HG03025 (cell line): ENCODE data around the gene CHN1.

Experiments
- ATAC-seq: cut with Tn5 transposase; IDR thresholded peaks from one replicate; pipeline ENCODE4 v1.9.1; 2021; ENCODE audit warnings: mild to moderate bottlenecking, moderate library complexity; ENCODE audit not compliant: unreplicated experiment, low FRiP score

The CHN1 gene

DNA sequence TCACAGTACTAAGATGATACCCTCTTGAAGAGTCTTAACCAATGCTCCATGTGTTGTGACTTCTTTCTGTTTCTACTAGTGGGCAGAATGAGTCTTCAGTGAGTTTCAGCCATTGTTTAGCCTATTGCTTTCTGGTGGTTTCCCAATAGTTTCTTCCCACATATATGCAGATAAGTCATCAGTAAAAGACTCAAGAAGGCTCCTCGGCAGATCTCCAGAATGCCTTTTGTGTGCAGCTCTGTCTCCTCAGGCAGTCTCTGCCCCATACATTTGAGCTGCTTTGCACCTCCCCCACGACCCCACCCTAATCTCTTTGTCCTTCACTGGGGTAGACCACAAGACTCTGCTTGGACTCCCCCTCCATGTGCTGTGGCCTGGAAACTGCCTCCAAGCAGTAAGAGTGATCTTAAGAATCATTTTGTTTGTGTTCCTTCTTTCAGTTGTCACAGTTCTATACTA, 169.4 kb downstream of the CHN1 start:
- peak; percentile 75 for ATAC-seq

- no peak for ATAC-seq
Observed at GRCh38 chr2:174833737-174834136, 171.4 kb downstream of the CHN1 start.

DNA sequence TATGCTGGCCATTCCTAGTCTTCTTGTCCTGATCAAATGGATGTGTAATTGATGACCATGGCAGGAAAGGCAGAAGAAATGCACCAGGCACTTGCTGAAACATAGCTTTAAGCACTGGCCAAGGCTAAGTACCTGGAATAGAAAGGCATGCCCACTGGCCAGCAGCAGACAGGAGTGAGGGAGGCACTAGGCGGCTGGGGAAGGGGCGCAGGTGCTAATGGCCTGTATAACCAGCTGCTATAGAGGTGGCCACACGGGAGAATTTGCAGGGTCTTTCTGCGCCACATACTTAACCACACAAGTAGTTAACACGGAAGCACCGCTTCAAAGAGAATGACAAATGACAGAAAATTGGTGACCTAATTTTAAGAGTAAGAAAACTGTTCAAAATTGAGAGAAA, 174.6 kb downstream of the CHN1 start:
- ATAC-seq = no peak

GRCh38 chr2:174829550-174829949, 175.6 kb downstream of the CHN1 start:
- no peak for ATAC-seq

DNA sequence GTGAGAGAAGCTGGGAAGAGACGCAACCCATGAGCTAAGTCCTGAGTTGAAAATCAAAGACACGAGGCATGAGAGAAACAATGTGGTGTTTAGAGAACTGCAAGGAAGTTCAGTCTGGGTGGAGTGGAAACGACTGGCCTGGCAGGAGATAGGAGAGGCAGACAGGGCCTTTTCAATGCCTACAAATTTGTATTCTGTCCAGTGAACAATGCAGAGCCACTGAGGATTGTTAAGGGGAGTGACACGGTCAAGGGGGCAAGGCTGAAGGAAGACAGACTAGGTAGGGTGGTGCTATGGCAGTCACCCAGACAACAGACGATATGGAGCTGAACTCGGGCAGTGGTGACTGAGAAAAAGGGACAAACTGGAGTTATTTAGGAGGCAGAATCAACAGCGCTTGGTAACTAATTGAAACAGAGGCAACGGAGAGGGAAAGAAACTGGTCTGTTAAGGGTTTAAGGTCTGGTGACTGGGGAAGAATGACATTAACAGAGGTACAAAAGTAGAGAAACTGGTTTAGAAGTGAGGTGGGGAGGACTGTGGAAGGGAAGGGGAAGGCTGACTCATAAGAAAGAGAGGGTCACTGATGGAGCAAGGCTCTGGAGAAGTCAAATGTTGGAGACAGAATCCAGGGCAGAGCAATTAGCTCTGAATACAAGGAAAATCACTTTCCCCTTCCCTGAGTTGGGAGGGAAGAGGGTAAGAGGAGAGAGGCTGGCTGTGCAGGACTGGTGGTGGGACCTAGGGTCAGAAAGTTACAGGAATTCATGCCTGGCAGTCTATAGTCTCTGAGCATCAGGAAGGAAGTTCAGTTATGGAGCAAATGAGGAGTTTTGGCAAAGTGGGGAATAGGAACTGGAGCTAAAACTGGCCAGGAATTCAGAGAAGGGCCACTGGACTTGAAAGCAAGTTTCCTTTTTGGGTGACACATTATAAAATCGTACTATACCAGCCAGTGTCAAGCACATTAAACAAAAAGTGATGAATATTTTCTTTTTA, 177.5 kb downstream of the CHN1 start:
- ATAC-seq = no peak

DNA sequence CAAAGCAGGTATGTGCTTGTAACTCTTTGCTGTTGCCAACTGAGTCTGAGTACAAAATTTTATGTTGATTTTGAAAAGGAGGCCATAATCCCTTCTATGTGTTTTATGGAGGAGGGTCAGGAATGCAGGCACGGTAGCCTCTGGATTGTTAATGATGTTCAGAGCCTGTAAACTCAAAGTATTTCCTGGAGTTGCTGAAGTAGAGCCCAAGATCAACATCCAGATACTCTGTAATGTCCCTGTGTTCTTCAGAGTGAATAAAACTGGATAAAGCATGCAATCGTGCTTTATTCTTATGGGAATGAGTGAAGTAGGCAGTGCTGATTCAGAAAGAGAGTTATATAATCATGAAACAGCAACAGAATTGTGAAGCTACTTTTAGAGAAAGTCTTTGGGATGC, 179.1 kb downstream of the CHN1 start:
- ATAC-seq = no peak

- no peak for ATAC-seq
Observed at GRCh38 chr2:174824068-174824467, 181.1 kb downstream of the CHN1 start.

GRCh38 chr2:174821628-174822027, 183.6 kb downstream of the CHN1 start:
- ATAC-seq = no peak

DNA sequence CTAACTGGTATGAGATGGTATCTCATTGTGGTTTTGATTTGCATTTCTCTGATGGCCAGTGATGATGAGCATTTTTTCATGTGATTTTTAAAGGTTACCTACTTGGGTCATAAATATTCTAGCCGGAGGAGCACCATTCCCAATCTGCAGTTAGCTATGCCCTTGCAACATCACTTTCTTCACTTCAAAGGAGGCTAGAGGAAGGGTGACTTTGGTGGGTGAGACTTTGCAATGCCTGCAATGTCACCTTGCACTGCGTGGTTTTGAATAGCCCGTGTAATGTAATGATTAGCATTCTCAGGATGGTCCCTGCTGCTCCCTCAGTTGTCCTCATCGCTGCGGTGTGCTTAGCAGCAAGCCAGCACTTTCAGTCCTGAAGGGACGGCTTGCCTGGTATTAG, 184.8 kb downstream of the CHN1 start:
- ATAC-seq = no peak

DNA sequence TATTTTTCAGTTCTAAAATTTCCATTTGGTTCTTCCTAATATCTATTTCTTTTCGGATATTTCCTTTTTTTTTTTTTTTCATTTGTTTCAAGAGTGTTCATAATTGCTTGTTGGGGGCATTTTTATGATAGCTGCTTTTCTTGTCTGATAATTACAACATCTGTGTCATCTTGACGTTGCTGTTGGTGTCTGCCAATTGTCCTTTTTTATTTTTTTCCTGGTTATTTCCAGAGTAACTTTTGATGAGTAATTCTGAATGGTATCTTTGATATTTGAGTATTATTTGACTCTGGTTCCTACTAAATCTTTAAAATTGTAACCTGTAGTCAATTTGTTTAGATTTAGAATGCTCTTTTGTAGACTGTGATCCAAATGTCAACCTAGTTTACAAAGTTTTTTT, 189.7 kb downstream of the CHN1 start:
- no peak for ATAC-seq

DNA sequence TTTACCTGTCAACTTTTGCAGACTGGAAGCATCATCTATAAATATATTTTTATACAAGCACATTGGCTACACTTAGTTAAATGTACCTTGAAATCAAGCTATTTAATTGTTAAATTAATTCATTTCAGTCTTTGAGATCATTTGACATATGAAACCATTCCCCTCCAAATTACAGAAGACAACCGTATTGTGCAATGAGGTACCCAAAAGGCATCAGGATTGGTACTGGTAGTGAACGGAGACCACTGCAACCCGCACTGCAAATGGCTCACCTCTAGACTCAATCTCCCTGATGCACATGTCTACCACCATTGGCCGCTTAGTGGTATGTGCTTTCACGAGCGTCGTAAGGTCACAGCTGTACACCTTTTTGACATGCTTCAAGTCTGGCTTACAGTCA, 193.1 kb downstream of the CHN1 start:
- no peak for ATAC-seq

GRCh38 chr2:174807931-174808330, 197.2 kb downstream of the CHN1 start:
- no peak for ATAC-seq

- no peak for ATAC-seq
Observed at GRCh38 chr2:174805803-174806202, 199.4 kb downstream of the CHN1 start.

- no peak for ATAC-seq
Observed at GRCh38 chr2:174802459-174802858, 202.7 kb downstream of the CHN1 start.

DNA sequence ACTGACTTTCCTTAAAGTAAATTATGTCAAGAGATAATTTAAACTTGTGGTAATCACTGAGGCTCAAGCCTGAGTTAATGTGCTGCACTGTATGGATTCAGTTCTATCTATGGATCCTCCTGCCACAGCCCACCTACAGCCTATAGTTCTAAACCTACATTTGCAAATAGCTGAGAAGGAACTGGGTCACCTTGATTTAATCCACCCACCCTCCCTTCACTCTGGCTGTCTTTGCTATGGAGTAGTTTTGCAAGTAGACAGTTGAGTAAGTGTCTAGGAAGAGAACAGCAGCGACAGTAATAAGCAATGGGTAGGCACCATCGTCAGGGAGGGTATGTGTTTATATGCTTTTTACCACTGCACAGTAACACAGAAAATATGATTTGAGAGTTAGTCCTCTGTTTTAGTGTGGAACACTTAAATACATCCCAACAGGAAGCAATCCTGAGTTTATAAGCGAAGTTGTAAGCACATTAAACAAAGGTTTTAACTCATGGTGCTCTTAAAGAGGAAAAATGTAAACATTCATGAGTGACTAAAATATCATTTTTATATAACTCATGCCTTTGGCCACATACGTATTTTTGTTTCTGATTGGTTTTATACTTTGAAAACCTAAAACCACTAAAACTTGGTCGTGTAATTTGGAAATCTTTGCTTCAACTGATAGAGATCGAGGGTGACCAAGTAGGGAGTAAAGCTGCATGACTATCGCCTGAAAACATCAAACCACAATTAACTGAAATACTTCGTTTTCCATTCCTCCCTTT, 204.6 kb downstream of the CHN1 start:
- no peak for ATAC-seq

- no peak for ATAC-seq
Observed at GRCh38 chr2:174798801-174799200, 206.4 kb downstream of the CHN1 start.

- ATAC-seq = no peak
Observed at GRCh38 chr2:174797781-174798276, 207.4 kb downstream of the CHN1 start.

GRCh38 chr2:174796319-174796771, 208.8 kb downstream of the CHN1 start:
- no peak for ATAC-seq

DNA sequence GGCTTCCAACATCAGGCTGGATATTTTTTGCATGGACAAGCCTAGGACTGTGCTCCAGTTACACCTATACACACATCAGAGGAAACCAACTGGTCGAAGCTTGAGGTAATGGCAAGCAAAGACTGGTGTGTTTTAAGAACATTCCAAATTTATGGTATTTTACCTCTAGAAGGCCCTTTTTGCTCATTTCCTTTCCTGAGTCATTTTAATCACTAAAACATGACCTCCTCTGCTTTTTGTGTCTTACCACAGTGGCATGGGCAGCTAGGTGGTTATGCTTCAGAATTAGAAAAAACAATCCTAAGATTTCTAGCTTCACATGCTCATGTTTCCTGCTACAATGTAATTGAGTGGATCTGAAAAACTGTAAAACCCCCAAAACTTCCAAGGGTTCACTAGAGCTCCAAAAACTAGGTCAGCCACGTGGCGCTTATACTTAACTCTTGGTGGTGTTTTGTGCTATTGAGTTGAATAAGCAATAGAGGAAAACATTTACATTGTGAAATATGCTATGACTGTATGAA, 210.3 kb downstream of the CHN1 start:
- ATAC-seq = no peak

GRCh38 chr2:174792309-174793025, 212.7 kb downstream of the CHN1 start:
- no peak for ATAC-seq
